GM18873 (cell line): ENCODE data around the gene DNAJC11.
A peak's percentile ranks its signal among the peaks of the same experiment; 100 is the strongest.
"Not testable (repeated sequence)": the region's sequence is repeated elsewhere in the genome, so short reads cannot be mapped to it uniquely, and the experiment has no call there.

ENCODE experiments used
- ATAC-seq: cut with Tn5 transposase; IDR thresholded peaks from one replicate; pipeline ENCODE4 v1.9.1; 2021; ENCODE audit warnings: mild to moderate bottlenecking, moderate library complexity, moderate number of reproducible peaks; ENCODE audit not compliant: unreplicated experiment, low FRiP score

The DNAJC11 gene, protein sequence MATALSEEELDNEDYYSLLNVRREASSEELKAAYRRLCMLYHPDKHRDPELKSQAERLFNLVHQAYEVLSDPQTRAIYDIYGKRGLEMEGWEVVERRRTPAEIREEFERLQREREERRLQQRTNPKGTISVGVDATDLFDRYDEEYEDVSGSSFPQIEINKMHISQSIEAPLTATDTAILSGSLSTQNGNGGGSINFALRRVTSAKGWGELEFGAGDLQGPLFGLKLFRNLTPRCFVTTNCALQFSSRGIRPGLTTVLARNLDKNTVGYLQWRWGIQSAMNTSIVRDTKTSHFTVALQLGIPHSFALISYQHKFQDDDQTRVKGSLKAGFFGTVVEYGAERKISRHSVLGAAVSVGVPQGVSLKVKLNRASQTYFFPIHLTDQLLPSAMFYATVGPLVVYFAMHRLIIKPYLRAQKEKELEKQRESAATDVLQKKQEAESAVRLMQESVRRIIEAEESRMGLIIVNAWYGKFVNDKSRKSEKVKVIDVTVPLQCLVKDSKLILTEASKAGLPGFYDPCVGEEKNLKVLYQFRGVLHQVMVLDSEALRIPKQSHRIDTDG

DNA sequence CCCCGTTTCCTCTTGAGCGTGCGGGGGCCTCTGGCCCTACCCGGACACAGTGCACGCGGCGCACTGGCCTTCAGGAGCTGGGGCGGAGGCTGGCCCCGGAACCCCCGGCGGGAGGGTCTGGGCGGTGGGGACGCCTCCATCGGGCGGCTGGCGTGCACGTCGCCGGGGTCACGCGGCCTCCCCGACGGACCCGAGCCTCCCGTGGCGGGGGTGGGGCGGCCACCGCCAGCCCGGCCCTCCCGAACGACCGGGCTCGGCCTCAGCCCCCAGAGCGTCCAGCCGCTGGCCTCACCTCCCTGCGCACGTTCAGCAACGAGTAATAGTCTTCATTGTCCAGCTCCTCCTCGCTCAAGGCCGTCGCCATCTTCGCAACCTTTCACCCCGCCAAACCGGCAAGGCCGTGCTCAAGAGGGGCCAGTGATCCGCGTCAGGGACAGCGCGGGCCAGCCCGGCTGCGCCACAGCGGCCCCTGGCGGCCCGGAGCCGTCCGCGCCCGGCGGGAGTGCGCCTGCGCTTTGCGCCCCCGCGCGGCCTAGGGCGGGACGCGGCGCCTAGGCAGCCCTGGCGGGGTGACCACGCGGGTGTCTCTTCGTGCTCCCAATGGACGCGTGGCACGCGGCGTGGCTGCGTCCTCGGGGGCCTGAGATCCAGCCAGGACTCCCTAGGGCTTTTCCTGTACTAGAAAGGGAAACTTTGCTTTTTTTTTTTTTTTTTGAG, at the start of gene DNAJC11:
Gene DNAJC11 (minus strand): TSS at position 380 of the 717 bp plus-strand sequence. CDS start 16 bp downstream, at position 364.
- peak; percentile 75 for ATAC-seq

DNA sequence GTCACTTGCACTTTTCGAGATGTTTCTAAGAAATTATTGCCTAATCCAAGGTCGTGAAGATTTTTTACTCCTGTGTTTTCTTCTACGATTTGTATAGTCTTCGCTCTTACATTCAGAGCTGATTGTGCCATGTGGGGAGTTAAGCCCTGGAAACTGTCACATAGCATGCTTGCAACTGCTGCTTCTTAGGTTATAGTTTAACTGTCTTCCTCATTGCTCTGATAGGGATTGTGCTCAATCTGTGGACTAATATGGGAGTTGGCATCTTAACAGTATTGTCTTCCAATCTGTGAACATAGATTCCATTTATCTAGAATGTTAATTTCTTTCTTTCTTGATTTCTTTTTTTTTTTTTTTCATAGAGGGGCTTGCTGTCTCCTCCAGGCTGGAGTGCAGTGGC, 48.9 kb upstream of the DNAJC11 start:
- ATAC-seq: no peak

DNA sequence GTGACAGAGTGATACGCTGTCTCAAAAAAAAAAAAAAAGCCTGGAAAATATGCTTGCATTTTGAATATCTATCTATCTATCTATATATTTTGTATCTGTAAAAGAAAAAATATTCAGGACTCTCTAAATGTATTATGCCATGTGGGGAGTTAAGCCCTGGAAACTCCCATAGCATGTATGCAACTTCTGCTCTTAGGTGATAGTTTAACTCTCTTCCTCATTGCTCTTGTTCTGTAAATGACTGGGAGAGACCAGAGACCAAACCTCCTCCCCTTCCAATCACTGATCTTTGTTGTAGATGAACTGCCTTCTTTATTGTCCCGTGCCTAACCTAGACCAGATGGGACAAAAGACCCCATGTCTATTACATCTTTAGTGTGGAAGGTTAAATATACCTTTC, 46.1 kb upstream of the DNAJC11 start:
- no peak for ATAC-seq

DNA sequence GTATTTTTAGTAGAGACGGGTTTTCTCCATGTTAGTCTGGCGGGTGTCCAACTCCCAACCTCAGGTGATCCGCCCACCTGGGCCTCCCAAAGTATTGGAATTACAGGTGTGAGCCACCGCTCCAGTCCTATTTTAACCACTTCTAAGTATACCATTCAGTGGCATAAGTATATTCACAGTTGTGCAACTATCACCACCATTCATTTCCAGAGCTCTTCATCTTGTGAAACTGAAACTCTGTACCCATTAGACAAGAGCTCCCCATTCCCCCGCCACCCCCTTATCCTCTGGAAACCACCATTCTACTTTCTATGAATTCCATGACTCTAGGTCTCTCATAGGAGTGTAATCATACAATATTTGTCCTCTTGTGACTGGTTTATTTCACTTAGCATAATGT, 43.5 kb upstream of the DNAJC11 start:
- ATAC-seq: no peak

DNA sequence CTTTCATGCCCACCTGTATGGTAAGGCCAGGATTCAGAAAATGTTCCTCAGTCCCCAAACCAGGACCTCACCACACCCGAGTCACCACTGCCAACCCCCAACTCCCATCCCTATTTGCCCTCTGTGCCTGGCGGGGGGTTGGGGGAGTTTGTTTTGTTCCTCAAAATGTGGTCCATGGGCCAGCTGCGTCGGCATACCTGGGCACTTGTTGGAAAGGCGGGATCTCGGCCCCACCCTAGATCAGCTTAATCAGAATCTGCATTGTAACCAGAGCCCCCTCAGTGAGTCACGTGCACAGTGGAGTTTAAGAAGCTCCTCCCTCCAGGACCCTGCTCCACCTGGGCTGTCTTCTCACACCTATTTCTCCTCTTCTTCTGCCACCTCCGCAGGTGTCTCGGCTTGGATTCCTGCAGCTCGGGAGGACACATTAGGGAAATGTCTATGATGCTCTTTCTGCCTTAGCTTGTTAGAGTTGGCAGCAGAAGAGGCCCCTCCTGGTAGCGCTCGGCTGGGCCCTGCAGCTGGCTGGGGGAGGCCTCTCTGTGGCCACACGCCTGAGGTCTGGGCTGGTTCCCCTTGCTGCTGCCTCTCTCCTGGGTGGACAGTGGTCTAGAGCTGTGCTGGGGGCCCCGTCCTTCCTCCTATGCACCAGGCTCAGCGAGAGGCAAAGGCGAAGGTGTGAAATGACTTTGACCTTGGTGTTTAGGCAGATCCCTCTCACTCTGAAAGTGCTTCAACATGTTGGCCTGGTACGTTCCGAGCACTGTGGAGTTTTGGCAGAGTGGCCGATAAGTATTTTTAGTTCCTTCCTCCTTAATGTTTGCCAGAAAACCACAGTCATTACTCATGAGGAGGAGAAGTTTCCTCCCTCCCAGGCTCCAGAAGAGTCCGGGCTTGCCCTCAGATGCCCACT, 41.8 kb upstream of the DNAJC11 start:
- no peak for ATAC-seq

DNA sequence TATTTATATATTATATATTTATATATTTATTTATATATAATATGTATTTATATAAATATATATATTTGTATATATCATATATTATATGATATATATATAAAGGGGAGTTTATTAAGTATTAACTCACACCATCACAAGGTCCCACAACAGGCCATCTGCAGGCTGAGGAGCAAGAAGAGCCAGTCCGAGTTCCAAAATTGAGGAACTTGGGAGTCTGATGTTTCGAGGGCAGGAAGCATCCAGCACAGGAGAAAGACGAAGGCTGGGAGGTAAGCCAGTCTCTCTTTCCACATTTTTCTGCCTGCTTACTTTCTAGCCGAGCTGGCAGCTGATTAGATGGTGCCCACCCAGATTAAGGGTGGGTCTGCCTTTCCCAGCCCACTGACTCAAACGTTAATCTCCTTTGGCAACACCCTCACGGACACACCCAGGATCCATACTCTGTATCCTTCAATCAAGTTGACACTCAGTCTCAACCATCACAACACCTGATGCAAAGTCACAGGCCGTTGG, 41.1 kb upstream of the DNAJC11 start:
- not testable (repeated sequence) for ATAC-seq

DNA sequence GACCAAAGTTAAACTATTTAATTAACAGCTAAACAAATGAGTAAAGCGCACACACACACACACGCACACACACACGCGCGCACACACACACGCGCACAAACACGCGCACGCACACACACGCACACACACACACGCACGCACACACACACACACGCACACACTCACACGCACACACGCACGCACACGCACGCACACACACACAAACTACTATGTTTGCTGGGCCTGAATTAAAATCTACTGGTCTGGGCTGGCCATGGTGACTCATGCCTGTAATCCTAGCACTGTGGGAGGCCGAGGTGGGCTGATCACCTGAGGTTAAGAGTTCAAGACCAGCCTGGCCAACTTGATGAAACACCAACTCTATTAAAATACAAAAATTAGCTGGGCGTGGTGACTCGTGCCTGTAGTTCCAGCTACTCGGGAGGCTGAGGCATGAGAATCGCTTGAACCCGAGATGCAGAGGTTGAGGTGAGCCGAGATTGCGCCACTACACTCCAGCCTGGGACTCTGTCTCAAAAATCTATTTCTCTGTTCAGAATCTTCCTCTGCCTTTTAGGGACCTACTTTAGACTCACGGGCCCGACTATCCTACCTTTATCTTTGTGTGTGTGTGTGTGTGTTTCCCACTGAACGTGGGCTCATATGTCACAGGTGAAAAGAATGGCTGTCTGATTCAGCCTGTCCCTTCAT, 37.5 kb upstream of the DNAJC11 start:
- ATAC-seq: no peak

DNA sequence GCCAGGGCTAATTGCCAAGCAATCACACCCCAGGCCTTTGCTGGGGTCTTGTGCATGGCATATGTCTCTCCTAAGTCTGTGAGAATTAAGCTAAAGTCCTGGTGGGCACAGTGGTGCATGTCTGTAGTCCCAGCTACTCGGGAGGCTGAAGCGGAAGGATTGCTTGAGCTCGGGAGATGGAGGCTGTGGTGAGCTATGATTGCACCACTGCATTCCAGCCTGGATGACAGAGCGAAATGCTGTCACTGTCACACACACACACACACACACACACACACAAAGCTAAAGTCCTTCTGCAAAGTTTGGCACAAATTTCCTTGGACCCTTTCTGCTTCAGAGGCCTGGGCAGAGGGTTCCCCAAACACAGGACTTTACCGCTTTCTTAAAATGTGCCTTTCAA, 31.3 kb upstream of the DNAJC11 start:
- no peak for ATAC-seq

DNA sequence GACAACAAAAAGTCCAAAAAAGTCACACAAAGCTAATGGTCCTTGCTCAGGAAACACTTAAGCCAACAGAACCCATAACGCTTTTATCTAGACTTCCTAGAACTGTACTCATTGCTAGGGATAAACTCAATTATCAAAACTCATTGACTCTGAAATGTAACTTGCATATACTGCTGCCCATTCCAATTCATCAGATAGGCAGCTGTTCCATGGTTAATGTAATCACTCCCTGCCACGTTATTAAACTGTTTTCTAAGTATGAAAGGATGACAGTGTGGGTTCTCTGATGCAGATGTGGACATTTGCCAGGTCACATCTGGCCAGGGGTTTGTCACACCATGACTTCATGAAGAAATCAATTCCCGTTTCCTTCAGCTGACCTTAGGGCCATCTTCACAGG, 30.3 kb upstream of the DNAJC11 start:
- ATAC-seq: no peak

DNA sequence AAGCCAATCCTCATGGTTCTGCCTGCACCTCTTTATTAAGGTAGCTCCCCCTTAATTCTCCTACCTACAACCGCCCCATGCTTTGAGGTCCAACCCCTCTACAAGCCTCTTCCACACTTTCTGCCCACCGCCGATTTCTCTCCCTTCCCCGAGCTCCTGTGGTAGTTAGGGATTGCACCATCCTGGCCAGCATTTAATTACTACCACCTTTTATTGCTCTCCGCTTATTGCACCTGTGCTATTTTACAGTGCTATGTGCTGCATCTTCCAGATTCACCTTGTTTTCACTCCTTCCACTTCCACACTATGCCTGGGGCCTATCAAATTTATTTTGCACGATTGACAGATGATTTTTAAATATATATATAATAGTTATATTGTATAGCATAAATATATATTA, 29.3 kb upstream of the DNAJC11 start:
- ATAC-seq: no peak

DNA sequence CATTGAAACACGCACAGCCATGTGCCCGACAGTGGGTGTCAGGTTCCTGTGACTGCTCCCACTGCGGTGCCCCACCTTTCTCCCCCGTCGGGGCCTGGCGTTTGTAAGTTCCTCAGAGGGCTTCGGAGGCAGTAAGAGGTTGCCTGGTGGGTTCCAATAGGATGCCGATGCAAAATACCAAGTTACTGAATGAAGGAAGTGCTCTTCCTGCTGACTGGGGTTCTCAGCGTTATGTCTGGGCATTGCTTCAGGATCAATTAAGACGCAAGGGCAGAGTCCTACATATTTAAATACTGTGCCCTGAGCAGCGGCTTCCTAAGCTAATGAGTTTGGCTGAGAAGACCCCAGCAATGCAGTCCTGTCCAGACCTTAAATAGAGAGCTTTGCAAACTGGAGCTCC, 28.9 kb upstream of the DNAJC11 start:
- no peak for ATAC-seq

DNA sequence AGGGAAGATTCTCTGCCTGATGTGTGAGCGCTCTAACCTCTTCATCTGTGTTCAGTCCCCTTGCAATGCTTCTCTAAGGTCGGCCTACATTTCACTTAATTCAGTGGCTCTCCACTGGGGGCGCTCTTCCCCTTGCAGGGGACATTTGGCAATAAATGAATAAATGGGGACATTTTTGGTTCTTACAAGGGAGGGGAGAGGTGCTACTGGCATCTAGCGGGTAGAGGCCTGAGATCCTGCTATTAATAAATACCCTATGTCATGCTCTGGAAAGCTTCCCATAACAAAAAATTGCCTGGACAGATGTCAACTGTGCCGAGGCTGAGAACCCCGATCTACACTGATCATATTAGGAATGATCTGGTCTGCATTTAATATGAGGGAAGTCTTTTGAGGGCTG, 25.9 kb upstream of the DNAJC11 start:
- ATAC-seq: no peak

DNA sequence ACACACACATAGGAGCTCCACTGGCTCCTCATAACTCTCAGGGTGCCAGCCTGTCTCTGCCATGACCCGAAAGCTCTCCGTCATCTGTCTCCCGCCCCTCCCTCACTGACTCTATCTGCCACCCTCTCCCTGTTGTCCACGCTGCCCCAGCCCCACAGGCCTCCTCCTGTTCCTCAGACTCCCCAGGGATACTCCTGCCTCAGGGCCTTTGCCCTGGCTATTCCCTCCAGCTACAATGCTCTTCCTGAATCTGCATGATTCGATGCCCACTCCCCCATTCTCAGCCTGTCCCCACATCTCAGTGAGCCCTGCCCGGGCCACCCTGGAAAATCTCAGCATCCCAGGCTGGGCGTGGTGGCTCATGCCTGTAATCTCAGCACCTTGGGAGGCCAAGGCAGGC, 24.6 kb upstream of the DNAJC11 start:
- ATAC-seq: no peak

DNA sequence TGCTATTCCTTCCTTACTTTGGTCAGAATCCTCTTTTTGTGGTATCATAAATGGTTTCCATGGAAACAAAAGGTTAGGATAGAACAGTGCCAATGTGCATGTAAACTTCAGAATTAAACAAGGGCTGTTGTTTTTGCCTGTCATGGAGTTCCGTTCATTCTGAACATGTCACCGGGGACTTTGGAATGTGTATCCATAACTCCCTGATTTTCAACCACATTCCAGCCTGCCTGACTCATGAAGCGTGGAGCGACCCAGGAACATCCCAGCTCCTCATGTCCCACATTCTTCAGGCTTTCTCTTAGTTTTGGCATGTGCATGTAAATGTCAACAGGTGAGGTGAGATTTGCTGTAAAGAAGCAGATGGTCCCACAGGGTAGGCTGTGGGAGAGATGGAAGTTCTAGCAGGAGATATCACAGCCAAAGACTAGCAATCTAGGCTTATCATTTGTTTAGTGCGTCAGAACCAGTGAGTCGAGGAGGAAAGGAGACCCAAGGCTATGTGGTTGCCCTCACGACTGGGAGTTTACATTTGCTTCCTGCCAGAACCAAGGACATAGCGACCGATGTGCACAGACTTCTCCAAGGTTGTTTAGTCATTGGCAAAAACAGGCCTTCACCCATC, 23.0 kb upstream of the DNAJC11 start:
- ATAC-seq: no peak

DNA sequence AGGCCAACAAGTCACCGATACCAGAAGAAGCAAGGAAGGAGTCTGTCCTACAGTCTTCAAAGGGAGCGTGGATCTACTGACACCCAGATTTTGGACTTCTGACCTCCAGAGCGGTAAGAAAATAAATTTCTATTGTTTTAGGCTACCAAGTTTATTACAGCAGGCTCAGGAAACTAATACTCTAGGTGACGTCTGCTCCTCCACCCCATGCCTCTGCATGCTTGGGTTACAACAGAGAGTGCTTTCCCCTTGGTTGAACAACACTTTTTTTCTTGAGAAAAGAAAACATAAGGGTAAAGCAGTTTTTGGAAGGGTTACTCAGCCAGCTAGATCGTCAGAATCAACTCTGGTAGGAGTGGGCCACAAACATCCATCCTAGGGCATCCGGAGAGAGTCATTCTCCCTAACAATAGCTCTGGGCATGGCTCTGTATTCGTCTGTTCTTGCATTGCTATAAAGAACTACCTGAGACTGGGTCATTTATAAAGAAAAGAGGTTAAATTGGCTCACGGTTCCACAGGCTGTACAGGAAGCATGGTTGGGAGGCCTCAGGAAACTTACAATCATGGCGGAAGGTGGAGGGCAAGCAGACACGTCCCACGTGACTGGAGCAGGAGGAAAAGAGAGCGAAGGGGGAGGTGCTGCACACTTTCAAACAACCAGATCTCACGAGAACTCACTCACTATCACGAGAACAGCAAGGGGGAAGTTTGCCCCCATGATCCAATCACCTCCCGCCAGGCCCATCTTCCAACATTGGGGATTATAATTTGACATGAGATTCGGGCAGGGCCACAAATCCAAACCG, 22.2 kb upstream of the DNAJC11 start:
- no peak for ATAC-seq

DNA sequence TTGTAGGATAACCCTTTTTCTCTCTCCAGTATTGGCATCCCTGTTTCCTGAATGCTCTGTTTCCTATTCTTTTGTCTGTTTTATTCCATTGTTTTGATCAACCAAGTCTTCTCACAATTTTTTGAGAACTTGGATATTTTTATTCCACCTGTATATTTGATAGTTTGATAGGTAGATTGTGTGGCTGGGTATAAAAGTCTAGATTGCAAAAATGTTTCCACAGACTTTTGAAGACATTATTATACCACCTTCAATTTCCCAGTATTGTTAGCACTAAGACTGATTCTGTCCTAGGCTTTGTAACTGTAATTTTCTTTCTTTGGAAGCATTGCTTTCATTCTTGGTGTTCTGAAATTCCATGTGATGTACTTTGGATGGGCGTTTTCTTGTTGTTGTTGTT, 9.6 kb upstream of the DNAJC11 start:
- ATAC-seq: no peak

DNA sequence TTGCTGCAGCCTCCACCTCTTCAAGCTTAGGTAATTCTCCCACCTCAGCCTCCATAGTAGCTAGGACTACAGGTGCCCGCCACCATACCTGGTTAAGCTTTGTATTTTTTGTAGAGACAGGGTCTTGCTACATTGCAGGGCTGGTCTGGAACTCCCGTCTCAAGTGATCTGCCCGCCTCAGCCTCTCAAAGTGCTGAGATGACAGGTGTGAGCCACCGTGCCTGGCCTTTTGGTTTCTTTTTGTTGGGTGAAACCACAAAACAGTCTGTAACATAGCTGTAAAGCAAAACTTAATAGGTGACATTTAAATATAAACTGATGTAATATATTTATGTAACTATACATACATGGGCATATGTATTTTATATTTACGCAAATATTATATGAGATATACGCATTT, 3.1 kb upstream of the DNAJC11 start:
- no peak for ATAC-seq

DNA sequence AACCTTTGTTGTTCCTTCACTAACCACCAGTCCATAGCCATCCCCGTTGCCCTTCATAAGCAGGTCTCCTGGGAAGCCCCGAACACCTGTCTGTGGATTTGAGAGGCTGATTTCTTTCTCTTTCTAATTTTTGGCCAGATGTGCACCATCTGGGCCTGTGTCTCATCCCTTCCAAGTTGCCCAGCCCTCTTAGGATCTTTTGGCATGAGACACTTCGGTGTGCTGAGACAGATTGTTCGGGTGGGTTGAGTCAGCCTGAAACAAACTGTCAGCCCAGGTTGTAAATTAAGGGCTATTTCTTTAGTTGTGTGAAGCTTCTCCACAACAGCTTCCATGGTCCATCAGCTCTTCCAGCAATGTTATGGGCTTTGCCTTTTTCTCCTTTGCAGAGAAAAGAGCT, 1.4 kb upstream of the DNAJC11 start:
- ATAC-seq: no peak
